Left ventricle myocardium superior (tissue), 1 donor: ENCODE measurements around the gene N4BP2. TPM values are rescaled to one million over a fixed set of nuclear protein-coding genes. Genes with fewer than 3 reads are reported as not detected.

ENCODE experiments used
- ATAC-seq: fragments of 200-7000 bp; cut with Tn5 transposase; one replicate; pipeline ENCODE4 v1.9.1; 2020; ENCODE audit warnings: mild to moderate bottlenecking, moderate library complexity
- DNase-seq: peaks from one replicate; pipeline ENCODE4 v3.0.0-alpha.2; 2020
- intact Hi-C: fragments of 100-400 bp; cut with micrococcal nuclease; formaldehyde crosslinking; loops from one replicate; pipeline ENCODE4 v1.11.0; 2022
- total RNA-seq: library from RNA; stranded (reverse); fragmentation: NEBNext Ultra II Directional; extraction: Animal tissue kit (Norgen Biotek cat#: 25700); gene quantifications from one replicate; pipeline ENCODE4 v1.2.1, GENCODE V29; 2021
- donor health status: DM: no; HTN: yes; CAD: no; lungs with severe emphysema.

The N4BP2 gene
- total RNA-seq, 1 donor from 2014 or later, result 4.4 TPM

DNA sequence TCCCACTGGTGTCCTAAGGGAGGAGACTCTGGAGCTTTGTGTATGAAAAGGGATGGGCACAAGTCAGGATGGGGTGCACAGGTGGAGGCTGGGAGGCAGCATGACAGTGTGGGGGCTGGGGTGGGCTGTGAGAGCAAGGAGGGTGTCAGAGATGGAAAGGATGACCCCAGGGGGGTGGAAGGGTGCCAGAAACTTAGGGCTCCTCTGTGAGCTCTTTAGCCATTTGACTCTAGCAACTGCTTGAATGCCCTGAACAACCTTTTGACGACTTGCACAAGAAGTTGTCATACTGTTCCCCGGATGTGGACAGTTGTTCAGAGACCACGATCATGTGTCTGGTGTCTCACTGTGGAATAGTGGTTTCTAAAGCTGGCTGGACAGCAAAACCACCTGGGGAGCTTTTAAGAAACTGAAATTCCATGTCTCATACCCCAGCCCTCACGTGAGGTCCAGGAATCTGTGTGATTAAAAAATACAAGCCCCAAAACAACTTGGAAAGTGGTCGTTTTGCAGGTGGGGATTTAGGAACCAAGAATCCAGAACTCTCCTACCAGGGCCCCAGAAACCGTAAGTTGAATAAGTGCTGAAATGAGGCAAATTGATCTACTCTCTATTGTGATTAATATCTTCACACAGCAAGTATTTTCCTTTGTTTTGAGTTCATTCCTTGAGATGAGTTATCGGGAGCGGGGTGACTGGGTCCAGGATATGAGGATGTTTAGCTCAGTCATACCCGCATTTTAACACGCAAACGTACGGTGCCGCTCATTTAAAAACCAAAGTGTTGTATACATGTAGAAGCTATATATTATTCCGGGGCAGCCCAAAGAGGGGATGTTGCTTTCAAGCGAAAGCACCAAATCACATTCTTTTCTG, 143.6 kb downstream of the N4BP2 start:
- ATAC-seq (no peak), DNase-seq (no peak)
- intact Hi-C loops, result no loop called here

DNA sequence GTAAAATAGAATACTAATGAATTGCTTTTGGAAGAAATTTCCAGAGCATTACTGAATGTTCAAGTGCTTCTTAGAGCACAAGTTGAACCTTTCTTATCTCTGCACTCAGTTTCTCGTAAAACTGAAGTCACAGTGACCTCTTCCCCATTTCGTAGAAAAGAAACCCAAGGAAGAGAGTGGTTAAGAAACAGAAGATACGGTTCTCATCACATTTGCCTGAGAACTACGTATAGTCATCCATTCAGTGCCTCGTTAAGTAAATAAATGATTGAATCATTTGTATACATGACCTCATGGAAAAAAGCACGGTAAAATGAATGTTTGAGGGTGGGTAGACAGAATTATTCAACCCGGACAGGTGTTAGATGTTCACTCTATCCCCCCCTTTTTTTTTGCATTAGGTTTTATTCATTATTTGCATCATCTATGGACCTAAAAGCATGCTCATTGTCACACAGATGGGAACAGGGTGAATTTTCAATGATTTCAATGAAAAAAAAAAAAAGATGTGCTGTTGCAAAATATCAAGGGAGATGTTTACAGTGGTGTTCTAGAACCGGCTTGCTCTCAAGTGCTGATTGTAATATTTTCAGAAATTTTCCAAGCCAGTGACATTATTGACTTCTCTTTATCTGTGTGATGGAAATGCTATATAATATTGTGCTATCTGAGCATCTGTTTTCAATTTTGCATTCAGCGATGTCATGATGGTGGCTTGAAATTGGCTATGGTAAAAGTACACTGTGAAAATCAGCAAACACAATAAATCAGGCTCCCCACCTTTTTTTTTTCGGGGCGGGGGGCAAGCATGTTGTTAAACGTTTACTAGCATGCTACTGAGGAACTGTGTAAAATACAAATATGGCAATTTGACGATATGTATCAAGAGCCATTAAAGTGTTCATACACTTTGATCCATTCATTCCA, 144.5 kb downstream of the N4BP2 start:
- no peak for ATAC-seq
- intact Hi-C loops, result no loop called here
- DNase-seq, result no peak

DNA sequence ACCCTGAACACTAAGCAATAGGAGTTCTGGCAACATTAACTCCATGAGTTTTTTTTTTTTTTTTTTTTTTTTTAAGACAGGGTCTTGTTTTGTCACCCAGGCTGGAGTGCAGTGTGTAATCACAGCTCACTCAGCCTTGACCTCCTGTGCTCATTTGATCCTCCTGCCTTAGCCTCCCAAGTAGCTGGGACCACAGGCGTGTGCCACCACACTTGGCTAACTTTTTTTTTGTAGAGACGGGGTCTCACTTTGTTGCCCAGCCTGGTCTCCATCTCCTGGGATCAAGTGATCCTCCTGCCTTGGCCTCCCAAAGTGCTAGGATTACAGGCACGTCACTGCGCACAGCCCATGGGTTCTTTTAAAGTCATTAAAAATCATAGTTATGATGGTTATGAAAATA, 145.2 kb downstream of the N4BP2 start:
- ATAC-seq, result no peak
- DNase-seq, result no peak
- intact Hi-C loops, result no loop called here

DNA sequence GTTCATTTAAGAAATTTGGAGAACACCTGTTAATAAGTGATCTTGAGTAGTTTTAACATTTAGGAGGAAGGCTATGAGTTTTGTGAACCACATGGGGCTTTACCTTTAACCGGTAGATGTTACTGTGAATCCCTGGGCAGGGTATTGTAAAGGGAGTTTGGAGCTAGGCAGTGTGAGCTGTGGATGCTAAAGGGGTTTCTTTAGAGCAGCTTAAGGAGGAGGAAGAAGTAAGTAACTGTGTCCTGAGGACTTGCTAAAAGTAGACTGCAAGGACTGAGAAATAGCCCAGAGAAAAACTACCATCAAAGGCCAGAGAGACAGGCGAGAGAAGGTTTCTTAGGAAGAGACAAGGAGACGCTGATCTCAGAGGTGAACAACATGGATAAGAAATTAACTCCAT, 145.8 kb downstream of the N4BP2 start:
- no peak for DNase-seq
- ATAC-seq, result no peak
- intact Hi-C loops, result no loop called here

DNA sequence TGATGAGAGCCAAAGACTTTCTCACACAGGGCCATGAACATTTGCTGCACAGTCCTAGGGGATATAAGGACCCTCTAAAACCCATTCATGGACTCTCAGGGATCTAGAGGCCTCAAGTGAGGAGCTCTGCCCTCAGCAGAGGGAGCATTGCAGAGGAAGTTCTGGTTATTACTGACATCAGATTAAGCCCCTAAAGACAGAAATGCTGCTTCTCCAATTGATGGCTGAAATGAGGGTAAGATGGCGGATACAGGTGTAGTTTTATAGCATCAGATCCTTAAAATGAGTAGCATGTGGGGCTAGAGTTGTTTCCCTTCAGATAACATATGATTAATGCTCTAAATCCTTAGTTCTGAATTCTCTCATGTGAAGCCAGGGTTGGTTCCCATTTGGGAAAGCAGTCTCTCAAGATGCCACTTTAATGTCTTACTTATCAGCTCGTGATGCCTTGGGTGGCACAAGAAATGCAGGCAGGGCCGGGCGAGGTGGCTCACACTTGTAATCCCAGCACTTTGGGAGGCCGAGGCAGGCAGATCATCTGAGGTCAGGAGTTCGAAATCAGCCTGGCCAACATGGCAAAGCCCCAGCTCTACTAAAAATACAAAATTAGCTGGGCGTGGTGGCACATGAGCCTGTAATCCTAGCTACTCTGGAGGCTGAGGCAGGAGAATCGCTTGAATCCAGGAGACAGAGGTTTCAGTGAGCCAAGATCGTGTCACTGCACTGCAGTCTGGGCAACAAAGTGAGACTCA, 148.0 kb downstream of the N4BP2 start:
- intact Hi-C loops, result no loop called here
- ATAC-seq (no peak), DNase-seq (no peak)

DNA sequence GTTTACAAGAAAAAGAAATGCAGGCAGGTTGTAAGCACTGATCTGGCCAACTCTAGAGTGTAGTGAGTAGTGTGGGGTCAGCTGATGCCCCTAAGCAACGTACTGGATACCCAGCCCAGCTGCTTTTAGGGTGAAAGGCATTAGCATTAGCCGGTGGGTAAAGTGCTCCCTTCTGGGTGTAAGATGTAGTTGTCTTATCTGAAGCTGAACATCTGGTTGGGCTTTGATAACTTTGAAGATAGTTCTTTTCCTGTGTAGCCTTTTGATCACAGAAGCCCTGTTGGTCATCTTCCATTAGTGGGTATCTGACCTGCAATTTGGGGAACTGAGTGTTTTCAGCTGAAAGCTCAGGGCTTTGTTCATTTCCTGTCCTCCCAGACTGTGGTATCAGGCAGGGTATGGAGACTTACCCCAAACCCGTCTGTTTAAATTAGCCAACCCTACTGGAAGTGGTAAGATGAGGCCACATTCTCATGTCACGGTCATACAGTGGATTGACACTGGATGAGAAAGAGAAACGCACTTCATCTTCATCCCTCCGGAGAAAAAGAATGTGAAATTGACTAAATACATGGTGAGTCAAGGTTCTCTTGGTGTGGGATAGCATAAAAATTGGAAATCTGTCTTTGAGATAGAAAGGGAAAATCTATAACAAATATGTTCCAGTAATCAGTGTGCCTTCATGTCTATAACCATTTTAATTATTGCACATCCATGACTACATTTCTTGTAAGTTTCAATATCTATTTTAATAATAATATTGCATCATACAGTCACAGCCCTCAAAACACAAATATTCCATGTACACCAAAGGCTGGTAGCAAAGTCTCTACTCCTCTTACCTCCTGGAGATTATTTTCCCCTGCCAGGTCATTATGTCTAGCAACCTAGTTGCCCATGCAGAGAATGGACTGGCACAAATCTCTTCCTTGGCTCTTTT, 148.9 kb downstream of the N4BP2 start:
- DNase-seq (no peak), ATAC-seq (peak; percentile 25)
- intact Hi-C loops, result no loop called here

DNA sequence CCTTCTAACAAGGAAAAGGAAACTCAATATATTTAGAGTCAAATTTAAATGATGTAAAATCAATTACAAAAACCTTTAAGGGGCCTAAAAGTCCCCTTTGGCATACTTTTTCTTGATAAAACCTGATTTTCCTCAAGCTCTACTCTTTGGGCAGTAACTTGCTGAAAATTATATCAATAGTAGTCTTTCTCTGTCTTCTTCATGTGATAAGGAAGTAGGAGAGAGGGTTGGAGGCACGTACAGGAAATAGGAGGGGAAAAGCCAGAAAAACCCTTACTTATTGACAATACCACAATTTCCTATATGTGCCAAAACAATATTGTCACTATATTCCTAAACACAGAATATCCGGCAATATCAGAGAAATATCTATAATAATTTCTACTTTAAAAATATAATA, 149.8 kb downstream of the N4BP2 start:
- DNase-seq (no peak), ATAC-seq (no peak)
- intact Hi-C loops, result no loop called here

Other genes with a start within 250 kb of the N4BP2 start
- 34.8 TPM for gene PDS5A, start 78.9 kb upstream of the N4BP2 start, total RNA-seq
- gene RHOH, start 140.2 kb downstream of the N4BP2 start, total RNA-seq, result 0.67 TPM